Fibroblast of skin of scalp (primary cell): ENCODE results near the gene SPATA32.

Experiments used
- DNase-seq: peaks from one replicate; pipeline ENCODE4 v3.0.0-alpha.2; 2013

The SPATA32 gene

GRCh38 chr17:45293413-45294211 is 31.7 kb upstream of the SPATA32 start:
- DNase-seq = peak; percentile 87

DNA sequence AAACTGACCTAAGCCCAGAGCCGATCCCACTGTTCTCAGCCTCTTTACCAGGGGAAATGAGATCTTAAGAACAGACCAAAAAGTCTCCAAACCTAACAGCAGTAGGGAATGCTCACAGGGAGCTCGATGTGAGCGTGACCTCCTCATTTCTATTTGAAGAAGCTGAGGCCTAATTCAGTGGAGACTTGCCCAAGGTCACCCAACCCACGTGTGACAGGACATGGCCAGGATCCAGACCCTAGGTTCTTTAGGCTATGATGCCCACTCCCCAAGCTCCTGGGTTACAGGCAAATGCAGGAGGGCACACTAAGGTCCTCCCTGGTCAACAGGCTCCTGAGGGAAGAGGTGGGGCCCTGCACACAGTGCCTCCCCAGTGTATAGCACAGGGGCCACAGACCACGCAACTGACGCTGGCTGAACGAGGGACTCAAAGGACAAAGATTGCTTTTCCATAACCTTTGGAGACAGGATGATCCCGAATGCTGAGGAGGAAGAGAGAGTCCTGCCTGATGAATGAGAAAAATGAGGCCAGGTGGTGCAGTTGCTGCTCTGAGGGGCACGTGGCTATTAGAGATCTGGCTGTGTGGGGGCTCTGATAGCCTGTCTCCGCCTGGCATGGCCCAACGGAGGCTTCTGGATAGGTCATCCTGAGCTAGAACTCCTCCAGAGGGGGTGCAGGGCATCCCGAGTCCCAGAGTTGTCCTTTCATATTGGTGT is 31.0 kb upstream of the SPATA32 start:
- no peak for DNase-seq

- DNase-seq = no peak
Measured at GRCh38 chr17:45291171-45291805, 29.4 kb upstream of the SPATA32 start.

- no peak for DNase-seq
Measured at GRCh38 chr17:45290269-45290765, 28.4 kb upstream of the SPATA32 start.

- DNase-seq = no peak
Measured at GRCh38 chr17:45289301-45290268, 27.7 kb upstream of the SPATA32 start.

GRCh38 chr17:45288825-45289224 is 26.9 kb upstream of the SPATA32 start:
- no peak for DNase-seq

DNA sequence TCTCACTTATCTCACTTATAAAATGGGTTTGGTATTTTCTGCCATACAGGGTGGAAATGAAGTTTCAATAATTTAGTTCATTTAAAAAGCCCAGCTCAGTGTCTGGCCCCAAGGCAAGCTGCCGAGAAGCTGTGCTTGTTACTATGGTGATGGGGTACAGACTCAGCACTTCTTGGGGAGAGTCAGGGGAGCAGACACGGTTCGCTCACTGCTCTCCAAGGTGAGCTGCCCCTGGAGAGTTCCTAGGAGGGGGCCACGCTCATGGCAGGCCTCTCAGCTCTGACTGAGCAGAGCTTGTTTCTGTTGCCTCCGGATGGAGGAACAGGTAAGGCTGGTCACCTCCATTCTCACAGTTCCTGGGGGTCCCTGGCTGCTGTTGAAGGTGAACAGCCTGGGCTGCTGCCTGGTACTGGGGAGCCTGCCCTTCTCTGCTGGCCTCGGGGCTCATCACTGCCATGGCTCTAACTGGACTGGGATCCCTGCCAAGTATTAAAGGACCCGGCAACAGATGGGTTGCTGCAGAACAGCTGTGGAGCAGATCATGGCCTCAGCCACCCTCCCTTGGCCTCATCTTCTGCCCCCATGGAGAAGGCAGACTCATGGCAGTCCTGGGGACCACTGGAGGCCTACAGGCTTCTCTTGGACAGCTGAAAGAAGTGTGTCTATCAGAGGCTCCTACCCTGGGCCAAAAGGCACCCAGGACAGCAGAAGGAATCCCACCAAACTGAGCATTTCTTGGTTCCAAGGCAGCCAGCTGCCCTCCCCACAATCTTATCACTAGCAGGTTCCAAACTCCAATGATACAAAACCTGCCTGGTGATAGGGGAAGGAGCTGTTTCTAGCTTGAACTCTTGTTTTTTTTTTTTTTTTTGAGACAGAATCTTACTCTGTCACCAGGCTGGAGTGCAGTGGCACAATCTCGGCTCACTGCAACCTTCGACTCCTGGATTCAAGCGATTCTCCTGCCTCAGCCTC is 25.9 kb upstream of the SPATA32 start:
- DNase-seq = no peak

DNA sequence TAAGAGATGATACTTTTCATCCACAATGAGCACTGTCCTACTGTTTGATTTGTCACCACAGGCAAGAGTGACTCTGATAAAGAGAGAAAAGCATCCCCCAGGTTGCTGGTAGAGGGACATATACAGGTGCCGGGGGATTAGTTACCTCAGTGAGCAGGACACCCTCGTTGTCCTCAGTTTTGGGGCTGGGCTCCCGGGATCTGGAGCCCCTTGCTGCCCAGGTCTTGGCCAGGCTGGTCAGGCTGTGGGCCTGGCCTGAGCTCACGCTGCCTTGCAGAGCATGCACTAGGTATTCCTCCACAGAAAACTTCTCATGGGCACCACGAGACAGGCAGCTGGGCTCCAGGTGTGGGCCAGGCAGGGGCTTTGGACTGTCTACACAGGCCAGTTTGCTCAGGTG is 24.4 kb upstream of the SPATA32 start:
- no peak for DNase-seq

- DNase-seq = no peak
Measured at GRCh38 chr17:45284176-45285140, 22.6 kb upstream of the SPATA32 start.

DNA sequence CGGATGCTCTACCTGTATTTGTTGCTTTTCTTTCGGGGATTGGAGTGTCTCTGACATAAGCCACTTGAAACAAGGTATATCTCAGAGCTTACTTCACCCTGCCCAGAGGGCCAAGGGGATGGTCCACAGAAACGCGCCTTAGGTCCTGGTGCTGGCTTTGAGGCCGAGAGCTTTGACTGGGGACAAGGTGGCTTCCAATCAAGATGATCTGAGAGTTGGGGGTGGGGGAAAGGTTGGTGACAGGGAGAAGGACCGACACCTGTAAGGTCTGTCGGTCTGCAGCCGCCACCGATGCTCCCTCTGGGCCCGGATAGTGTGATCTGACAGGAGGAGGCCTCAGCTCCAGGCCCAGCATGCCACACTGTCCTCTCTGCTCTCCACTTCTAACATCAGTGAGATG is 21.8 kb upstream of the SPATA32 start:
- no peak for DNase-seq

DNA sequence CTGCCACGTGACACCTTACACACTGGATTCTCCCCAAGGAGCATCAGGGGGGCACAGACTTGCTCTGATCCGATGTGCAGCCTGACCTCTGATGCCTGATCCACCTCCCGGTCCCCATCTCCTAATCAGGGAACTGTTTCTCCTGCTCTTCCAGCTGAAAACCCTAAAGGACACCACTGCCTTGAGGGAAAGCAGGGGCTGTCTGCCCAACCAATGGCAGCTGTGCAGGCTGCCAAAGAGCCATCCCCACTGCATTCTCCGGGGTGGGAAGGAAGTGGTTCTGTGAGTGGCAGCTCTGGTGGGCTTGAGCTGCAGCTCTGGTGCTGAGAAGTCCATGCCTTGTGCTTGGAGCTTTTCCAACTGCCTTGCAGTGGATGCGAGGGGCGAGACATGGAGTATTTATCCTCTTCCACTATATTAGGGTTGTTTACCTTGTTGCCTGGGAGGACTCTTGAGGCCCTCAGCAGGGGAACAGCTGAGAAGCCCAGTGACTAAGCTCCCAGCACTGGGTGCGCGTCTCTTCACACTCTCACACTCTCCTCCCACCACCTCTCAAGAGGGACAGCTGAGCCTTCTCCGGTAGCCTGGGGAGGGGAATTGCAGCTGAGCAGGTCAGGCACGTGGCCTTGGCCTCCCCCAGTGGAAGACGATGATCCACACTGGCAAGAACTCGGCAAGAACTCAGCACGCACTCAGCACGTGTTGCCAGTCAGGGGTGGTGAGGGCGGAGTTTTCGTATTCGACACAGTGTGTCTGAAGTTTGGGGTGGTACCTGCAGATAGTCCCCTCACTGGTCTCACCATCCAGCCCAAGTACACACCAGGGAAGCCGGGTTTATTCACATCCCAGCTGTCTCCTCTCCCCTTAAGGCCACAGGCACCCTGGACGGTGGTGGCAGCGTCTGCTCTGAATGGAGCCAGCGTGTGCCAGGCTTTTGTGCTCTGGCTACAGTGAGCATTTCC is 21.1 kb upstream of the SPATA32 start:
- DNase-seq = peak; percentile 65

- DNase-seq = no peak
Measured at GRCh38 chr17:45279898-45280297, 18.0 kb upstream of the SPATA32 start.

DNA sequence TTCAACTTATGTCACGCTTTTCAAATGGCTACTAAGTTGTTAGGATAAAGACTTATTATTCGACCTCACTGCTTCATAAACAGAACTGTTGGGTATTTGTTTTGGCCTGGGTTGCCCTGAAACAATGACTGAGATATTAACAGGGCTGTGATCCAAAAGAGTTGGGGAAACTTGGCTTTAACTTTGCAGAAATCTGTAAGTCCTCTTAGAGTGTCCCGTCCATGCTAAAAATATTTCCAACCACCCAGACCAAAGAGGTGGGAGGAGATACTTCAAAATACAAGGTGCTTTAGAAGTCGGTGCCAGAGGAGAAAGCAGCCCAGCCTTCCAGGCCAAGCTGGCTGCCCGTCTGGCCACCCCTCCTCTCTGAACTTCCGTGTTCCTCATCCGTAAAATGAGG is 16.1 kb upstream of the SPATA32 start:
- no peak for DNase-seq

- peak; percentile 89 for DNase-seq
Measured at GRCh38 chr17:45277216-45277849, 15.4 kb upstream of the SPATA32 start.

DNA sequence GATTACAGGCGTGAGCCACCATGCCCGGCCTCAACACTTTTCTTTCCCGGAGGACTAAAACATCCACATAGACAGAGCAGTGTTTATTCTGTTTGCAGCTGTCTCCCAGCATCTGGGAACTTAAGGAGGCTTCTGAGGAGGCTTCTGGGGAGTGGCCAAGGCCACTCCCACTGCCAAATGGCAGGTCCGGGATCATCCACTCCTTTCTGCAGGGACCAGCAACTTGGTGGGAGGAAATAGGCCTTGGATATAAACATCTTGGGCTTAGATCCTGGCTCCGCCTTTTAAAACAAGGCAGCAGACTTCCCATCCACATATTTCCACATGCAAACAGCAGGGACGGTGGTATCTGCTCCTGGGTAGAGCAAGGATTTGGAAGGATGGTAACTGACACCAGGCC is 14.1 kb upstream of the SPATA32 start:
- no peak for DNase-seq

DNA sequence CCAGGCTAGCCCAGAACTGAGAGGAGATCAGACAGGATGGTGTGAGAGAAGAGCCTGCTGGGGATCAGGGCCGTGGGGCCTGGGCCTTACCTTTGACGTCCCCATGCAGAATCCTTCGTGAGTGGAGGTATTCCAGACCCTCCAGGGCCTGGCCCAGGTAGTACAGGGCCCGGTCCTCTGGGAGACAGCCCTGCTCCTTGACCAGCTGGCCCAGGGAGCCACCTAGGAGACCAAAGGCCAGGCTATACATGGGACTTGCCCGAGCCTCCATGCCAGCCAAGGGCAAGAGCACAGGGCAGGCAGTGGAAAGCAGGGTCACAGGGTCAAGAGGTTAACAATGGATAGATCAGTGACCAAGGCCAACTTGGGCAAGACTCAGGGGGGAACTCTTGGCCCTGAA is 12.1 kb upstream of the SPATA32 start:
- no peak for DNase-seq

GRCh38 chr17:45273551-45273957 is 11.7 kb upstream of the SPATA32 start:
- no peak for DNase-seq

DNA sequence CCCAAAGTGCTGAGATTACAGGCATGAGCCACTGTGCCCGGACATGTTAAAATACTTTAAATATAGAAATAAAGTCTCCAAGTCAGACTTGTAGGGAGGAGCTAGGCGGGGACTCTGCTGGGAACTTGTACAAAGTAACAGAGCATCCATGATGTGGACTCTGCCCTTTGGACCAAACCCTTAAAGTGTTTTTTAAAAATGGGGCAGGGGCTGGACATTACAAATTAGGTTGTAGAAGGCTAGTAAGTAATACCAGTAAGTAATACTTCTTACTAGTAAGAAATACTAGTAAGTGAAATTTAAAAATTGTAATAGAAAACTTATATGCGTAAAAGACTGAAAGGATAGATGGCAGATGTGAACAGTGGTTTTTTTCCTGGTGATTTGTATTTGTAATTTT is 9.7 kb upstream of the SPATA32 start:
- no peak for DNase-seq
